Keratinocyte (primary cell): ENCODE results near the gene CIZ1.

Experiments
- CTCF ChIP-seq, 3 experiments: IDR thresholded peaks in 1 of 3; conservative IDR thresholded peaks in 1 of 3; optimal IDR thresholded peaks in 1 of 3; 2 replicates in 2 of 3; 3 replicates in 1 of 3; pipeline versions ENCODE3 to v1.5.1; 2011; ENCODE audit warnings: low read length in 3 of 3, mild to moderate bottlenecking in 3 of 3, moderate library complexity in 2 of 3, control low read depth in 1 of 3, inconsistent platforms in 1 of 3; ENCODE audit not compliant: insufficient read depth in 2 of 3; ENCODE audit errors: extremely low read depth in 1 of 3
- EZH2 ChIP-seq: IDR thresholded peaks from one replicate; pipeline ENCODE4 v1.6.1; 2012; ENCODE audit warnings: inconsistent platforms, mild to moderate bottlenecking, low read length, moderate library complexity

GRCh38 chr9:128160603-128160987 lies 30.8 kb downstream of the CIZ1 start:
- TF ChIP-seq CTCF (optimal IDR thresholded peaks at IDR 0.05 in 1 of 3, IDR thresholded peaks at IDR 0.05 in 1 of 3, conservative IDR thresholded peaks at IDR 0.05 in 1 of 3; ENCODE audit: extremely low read depth in 1 of 3, insufficient read depth in 2 of 3, low read length in 3 of 3) (no peak), EZH2 (no peak)
